ENCODE measurements around the gene SLC25A1.

SLC25A1 gene

DNA sequence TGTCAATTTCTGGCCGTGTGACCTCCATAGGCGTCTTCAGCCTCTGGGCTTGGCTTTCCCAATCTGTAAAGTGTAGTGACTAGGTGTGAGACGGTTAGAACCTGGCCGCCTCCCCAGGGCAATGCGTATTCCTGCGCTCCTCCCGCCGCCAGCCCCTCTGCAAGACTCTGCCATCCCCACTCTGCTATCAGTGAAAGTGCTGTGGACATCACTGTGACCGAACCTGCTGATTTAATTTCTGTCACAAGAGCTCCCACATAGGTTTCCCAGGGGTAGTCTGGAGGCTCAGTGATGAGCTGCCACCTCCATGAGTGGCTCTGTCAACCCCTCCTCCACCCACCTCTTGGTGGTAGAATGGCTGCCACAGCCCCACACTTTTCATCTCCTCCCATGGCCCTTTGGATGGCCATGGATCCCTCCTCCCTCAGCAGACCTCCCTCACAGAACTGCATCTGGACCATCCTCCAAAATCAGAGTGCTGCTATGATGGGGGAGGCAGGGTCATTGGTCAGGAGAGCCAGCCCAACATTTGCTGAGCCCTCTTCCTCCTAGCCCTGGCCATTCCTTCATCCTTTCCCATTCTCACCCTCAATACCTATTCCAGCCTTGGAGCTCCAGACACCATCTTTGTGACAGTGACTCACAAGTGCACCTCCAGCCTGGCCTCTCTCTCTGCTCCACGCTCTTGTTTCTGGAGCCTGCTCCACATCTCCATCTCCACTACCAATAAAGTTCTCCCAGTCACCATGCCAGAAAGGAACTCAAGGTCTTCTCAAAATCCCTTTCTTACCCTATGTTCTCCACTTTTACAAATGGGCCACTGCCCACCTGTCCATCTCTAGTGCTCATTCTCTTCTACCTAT, 27.0 kb downstream of the SLC25A1 start:
- no peak for DNase-seq (ENCODE audit: low spot score)
- TF ChIP-seq, protein P1, sequence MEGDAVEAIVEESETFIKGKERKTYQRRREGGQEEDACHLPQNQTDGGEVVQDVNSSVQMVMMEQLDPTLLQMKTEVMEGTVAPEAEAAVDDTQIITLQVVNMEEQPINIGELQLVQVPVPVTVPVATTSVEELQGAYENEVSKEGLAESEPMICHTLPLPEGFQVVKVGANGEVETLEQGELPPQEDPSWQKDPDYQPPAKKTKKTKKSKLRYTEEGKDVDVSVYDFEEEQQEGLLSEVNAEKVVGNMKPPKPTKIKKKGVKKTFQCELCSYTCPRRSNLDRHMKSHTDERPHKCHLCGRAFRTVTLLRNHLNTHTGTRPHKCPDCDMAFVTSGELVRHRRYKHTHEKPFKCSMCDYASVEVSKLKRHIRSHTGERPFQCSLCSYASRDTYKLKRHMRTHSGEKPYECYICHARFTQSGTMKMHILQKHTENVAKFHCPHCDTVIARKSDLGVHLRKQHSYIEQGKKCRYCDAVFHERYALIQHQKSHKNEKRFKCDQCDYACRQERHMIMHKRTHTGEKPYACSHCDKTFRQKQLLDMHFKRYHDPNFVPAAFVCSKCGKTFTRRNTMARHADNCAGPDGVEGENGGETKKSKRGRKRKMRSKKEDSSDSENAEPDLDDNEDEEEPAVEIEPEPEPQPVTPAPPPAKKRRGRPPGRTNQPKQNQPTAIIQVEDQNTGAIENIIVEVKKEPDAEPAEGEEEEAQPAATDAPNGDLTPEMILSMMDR (IDR thresholded peaks at IDR 0.05; ENCODE audit: extremely low read depth, insufficient read depth, missing control alignments), result no peak
- in situ Hi-C loops (cut with MboI; ENCODE audit: low pct_unique_long_range_greater_than_20kb, low sequenced_read_pairs, unreplicated experiment), result no loop called here

DNA sequence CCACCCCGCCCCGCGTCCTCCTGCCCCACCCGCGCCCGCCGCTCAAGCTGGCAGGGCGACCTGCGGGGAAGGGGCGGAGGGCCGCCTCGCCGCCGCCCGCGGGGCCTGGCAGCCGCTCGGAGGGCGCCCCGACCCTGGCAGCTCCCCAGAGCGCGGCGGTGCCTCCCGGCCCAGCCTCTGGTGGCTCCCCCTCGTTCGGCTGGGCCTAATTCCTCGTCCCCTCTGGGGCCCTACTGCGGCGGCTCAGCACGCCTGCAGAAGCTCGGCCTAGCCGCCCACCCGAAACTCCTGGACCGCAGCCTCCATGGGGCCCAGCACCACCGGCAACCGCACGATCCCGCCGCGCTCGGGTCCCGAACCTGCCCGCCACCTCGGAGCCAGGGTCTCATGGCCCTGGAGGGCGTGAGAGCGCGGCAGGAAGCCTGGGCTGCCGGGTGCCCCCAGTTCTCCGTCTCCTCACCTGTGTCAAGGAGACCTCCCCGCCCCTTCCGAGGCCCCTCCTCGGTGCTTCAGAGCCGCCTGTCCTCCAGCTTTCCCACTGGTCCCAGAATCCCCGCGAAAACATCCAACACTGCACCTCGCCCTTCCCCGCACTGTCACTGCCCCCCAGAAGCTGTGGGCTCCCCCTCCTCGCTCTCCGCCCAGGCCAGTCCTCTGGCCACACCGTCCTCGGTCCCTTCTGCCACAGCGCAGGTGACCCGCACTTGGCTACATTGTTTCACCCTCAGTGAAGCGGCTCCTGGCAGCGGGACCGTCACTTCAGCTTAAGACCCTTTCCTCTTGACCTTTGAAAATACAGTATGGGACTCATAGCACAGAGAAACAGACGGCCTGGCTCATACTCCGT, 27.8 kb downstream of the SLC25A1 start:
- TF ChIP-seq, protein P1 (IDR thresholded peaks at IDR 0.05; ENCODE audit: extremely low read depth, insufficient read depth, missing control alignments), result no peak
- no peak for DNase-seq (ENCODE audit: low spot score)
- in situ Hi-C loops (cut with MboI; ENCODE audit: low pct_unique_long_range_greater_than_20kb, low sequenced_read_pairs, unreplicated experiment), result no loop called here

DNA sequence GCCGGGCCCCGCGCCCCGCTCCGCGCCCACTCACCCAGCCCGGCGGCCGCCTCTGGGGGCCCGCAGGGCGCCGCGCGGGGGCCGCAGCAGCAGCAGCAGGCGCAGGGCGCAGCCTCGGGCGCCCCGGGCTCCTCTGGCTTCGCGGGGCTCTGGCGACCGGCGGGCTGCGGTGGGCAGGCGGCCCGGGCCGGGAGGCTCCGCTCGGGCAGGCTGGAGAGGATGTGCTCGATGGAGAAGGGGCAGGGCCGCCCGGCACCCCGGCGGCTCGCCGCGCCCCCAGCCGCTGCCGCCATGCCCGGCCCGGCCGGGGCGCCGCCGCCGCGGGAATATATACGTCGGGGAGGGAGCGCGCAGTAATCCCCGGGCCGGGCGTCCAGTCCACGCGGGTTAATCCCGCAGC, 28.5 kb downstream of the SLC25A1 start, which contains the start of gene GSC2:
GSC2 (minus strand) TSS at position 302 of the 400 bp plus-strand sequence; CDS start at position 293, 9 bp downstream.
- TF ChIP-seq, protein P1 (IDR thresholded peaks at IDR 0.05; ENCODE audit: extremely low read depth, insufficient read depth, missing control alignments), result no peak
- DNase-seq (ENCODE audit: low spot score), result no peak
- in situ Hi-C loops (cut with MboI; ENCODE audit: low pct_unique_long_range_greater_than_20kb, low sequenced_read_pairs, unreplicated experiment), result no loop called here

DNA sequence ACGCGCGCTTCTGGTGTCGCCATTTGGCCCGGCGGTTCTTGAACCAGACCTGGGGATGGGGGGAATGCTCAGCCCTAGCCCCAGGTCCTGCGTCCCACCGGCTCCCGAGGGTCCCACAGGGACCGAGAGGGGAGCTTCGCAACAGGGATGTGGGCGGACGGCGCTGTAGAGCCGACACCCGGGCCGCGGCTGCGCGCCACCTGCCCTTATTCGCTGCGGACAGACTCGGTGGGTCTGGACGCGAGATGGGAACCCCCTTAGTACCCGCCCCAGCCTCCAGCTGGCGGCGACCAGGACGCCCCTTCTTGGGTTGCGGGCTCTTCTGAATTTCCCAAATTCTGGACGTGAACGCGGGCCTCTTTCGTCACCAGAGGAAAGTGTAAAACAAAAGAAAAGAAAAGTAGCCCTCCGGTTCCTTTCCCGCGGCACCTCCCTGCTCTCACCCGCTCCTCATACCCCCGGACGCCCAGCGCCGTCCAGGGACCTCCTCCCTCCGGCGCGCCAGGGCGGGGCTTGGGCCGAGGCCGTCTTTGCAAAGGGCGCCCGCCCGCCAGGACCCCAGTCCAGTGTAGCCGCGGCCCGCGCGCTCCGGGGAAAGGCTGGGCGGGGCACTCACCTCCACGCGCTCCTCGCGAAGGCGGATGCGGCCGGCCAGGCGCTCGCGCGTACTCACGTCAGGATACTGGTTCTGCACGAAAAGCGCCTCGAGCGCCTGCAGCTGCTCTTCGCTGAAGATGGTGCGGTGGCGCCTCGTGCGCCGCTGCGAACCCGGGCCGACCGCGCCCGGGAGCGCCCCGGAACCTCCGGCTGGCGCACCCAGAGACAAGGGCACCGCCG, 29.3 kb downstream of the SLC25A1 start:
- in situ Hi-C loops (cut with MboI; ENCODE audit: low pct_unique_long_range_greater_than_20kb, low sequenced_read_pairs, unreplicated experiment), result no loop called here
- TF ChIP-seq, protein P1 (IDR thresholded peaks at IDR 0.05; ENCODE audit: extremely low read depth, insufficient read depth, missing control alignments), result no peak
- no peak for DNase-seq (ENCODE audit: low spot score)

DNA sequence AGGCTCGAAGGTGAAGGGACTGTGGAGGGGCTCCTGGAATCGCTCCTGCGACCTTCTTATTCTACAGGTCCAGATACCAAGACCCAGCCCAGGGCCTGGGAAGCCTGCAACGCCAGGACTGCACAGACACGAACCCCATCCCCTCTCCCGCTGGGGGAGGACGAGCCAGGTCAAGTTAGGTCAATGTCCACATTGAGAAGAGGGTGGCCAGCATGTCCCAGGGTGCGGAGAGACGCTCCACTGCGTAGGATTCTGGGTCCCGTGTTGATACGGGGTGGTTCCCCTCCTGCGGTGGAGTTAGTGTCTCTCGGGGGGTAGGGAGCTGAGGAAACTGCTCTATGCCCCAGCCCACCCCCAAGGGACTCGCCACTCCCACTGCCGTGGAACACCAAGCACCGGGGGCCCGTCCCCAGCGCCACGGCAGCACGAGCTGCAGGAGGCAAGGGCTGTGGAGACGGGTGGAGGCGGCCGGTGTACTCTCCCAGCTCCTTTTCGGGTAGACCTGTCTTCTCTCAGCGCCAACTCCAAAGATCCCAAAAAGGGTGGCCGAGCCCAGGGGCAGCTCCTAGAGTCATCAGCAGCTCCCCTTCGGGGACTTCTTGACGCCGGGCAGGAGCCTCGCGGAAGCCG, 30.0 kb downstream of the SLC25A1 start:
- in situ Hi-C loops (cut with MboI; ENCODE audit: low pct_unique_long_range_greater_than_20kb, low sequenced_read_pairs, unreplicated experiment), result no loop called here
- DNase-seq (ENCODE audit: low spot score), result no peak
- TF ChIP-seq, protein P1 (IDR thresholded peaks at IDR 0.05; ENCODE audit: extremely low read depth, insufficient read depth, missing control alignments), result no peak

Measured in GM13977 (cell line).